C4-2B (cell line): ENCODE measurements around the gene MPP3.

Experiments
- CTCF ChIP-seq: fragments of 450-650 bp; conservative IDR thresholded peaks from 2 replicates; pipeline ENCODE4 v1.5.1; 2017; ENCODE audit warnings: mild to moderate bottlenecking
- ZFX ChIP-seq: fragments of 450-650 bp; IDR thresholded peaks from 2 replicates; pipeline ENCODE4 v1.6.1; 2017

DNA sequence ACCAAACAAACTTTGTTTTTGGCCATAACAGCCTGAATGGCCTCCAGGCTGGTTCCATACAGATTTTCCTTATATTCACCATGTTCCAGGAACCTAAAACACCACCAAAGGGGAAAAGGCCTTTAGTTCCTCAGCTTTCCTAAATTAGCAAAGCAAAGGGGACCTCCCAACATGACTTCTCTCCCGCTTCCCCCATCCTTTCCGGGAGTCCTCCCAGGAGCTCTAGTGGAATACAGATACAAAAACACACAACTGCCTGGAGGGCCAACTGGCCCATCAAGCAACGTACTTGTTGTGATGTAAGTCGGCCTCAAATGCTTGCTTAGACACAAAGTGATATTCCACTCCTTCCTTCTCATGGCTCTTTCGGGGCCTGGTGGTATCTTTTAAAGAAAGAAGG is 22.1 kb downstream of the MPP3 start:
- TF ChIP-seq CTCF (no peak), ZFX (no peak)
